Pons (tissue), 1 donor: ENCODE results near the gene ROBO1.

Experiments used
- DNase-seq: peaks from one replicate; pipeline ENCODE4 v3.0.0-alpha.2; 2016; ENCODE audit warnings: low spot score

The ROBO1 gene

GRCh38 chr3:79015854-79016253 is 751.9 kb downstream of the ROBO1 start:
- DNase-seq = peak; percentile 68

GRCh38 chr3:79012946-79013362 is 754.8 kb downstream of the ROBO1 start:
- DNase-seq = peak; percentile 90

GRCh38 chr3:79012530-79012913 is 755.3 kb downstream of the ROBO1 start:
- peak; percentile 59 for DNase-seq

- DNase-seq = peak; percentile 62
These were observed 755.8 kb downstream of the ROBO1 start for GRCh38 chr3:79011821-79012529.

- no peak for DNase-seq
These were observed 757.9 kb downstream of the ROBO1 start for GRCh38 chr3:79009861-79010260.

- no peak for DNase-seq
These were observed 761.7 kb downstream of the ROBO1 start for GRCh38 chr3:79006077-79006476.

- DNase-seq = peak; percentile 27
These were observed 762.7 kb downstream of the ROBO1 start for GRCh38 chr3:79005084-79005483.

- no peak for DNase-seq
These were observed 763.8 kb downstream of the ROBO1 start for GRCh38 chr3:79003994-79004393.

- DNase-seq = no peak
These were observed 765.1 kb downstream of the ROBO1 start for GRCh38 chr3:79002465-79003372.

- no peak for DNase-seq
These were observed 766.5 kb downstream of the ROBO1 start for GRCh38 chr3:79001255-79001654.

- no peak for DNase-seq
These were observed 768.7 kb downstream of the ROBO1 start for GRCh38 chr3:78999139-78999538.

- no peak for DNase-seq
These were observed 772.7 kb downstream of the ROBO1 start for GRCh38 chr3:78995087-78995486.

GRCh38 chr3:78994174-78995027 is 773.4 kb downstream of the ROBO1 start:
- DNase-seq = peak; percentile 61

GRCh38 chr3:78993375-78993774 is 774.4 kb downstream of the ROBO1 start:
- DNase-seq = no peak

- DNase-seq = no peak
These were observed 775.0 kb downstream of the ROBO1 start for GRCh38 chr3:78992830-78993229.

- no peak for DNase-seq
These were observed 775.4 kb downstream of the ROBO1 start for GRCh38 chr3:78992400-78992799.

- DNase-seq = no peak
These were observed 776.1 kb downstream of the ROBO1 start for GRCh38 chr3:78991656-78992055.

- no peak for DNase-seq
These were observed 777.6 kb downstream of the ROBO1 start for GRCh38 chr3:78990156-78990555.

GRCh38 chr3:78988324-78988723 is 779.5 kb downstream of the ROBO1 start:
- peak; percentile 42 for DNase-seq

- DNase-seq = peak; percentile 58
These were observed 781.2 kb downstream of the ROBO1 start for GRCh38 chr3:78986416-78987101.

- no peak for DNase-seq
These were observed 781.8 kb downstream of the ROBO1 start for GRCh38 chr3:78985981-78986380.

- DNase-seq = no peak
These were observed 788.8 kb downstream of the ROBO1 start for GRCh38 chr3:78979028-78979427.
